HG02759 (cell line): Measurements from ENCODE around the gene FDX1.
"Not testable (repeated sequence)": the region's sequence is repeated elsewhere in the genome, so short reads cannot be mapped to it uniquely, and the experiment has no call there.

Experiments used
- ATAC-seq: cut with Tn5 transposase; IDR thresholded peaks from one replicate; pipeline ENCODE4 v1.9.1; 2021; ENCODE audit warnings: mild to moderate bottlenecking, moderate library complexity; ENCODE audit not compliant: unreplicated experiment

FDX1 gene, protein sequence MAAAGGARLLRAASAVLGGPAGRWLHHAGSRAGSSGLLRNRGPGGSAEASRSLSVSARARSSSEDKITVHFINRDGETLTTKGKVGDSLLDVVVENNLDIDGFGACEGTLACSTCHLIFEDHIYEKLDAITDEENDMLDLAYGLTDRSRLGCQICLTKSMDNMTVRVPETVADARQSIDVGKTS

GRCh38 chr11:110429731-110430266 lies at the start of gene FDX1:
TSS of gene FDX1 (plus strand) at chr11:110429948. CDS start at chr11:110430121, 173 bp downstream.
- peak; percentile 88 for ATAC-seq

DNA sequence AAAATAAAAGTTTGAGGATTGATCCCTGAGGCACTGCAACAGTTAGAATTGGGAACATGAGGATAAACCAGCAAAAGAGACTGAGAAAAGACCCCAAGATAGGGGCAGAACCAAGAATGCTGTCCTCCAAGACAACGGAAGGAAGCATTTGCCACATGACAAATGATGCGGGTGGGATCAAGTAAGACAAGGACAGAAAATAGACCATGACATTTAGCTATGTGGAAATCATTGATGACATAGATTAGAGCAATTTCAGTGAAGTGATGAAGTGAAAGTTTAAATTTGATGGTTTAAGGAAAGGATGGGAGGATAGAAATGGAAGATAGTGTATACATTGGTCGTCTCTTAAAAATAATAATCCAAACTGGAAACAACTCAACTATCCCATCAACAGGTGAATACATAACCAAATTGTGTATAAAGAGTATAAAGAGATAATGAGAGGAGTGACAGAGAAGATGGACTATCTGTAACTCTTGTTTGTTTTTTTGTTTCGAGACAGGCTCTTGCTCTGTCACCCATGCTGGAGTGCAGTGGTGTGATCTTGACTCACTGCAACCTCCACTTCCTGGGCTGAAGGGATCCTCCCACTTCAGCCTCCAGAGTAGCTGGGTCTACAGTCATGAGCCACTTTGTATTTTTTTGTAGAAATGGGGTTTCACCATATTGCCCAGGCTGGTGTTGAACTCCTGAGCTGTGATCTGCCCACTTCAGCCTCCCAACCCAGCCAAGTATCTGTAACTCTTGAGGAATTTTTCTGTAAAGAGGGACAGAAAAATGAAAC lies 48.7 kb upstream of the FDX1 start:
- ATAC-seq, result no peak

- ATAC-seq, result not testable (repeated sequence)
Observed at GRCh38 chr11:110388231-110388630, 41.5 kb upstream of the FDX1 start.

GRCh38 chr11:110389965-110390364 lies 39.8 kb upstream of the FDX1 start:
- ATAC-seq, result no peak

DNA sequence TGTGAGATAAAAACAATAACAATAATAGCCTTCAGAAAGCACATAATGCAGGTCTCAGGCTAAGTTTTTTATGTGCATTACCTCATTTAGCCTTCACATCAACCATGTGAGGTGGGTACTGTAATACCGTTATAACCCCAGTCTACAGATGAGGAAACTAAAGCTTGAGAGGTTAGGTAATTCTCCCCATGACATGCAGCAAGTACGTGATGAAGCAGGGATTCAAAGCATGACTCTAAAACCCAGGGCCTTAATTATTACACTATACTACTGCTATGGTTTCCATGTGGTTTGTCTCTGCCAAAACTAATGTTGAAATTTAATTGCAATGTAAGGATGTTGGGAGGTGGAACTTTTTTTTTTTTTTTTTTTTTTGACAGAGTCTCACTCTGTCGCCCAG lies 37.7 kb upstream of the FDX1 start:
- no peak for ATAC-seq

DNA sequence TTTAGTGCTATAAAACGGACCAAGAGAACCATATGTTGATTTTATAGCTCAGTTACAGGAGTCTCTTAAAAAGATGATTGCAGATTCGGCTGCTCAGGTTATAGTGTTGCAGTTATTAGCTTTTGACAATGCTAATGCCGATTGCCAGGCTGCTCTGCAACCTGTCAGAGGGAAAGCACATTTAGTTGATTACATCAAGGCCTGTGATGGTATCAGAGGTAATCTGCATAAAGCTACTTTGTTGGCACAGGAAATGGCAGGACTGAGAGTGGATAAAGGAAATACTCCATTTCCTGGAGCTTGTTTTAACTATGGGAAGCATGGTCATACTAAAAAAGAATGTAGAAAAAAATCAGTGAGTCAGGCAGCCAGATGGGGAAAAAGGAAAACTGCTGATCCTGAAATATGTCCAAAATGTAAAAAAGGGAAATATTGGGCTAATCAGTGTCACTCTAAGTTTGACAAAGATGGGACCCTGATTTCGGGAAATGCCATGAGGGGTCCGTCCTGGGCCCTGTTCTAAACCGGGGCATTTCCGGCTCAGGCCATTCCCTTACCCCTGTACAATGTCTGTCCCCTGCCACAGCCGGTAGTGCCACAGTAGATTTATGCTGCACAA lies 32.0 kb upstream of the FDX1 start:
- not testable (repeated sequence) for ATAC-seq

- not testable (repeated sequence) for ATAC-seq
Observed at GRCh38 chr11:110403585-110403984, 26.2 kb upstream of the FDX1 start.

DNA sequence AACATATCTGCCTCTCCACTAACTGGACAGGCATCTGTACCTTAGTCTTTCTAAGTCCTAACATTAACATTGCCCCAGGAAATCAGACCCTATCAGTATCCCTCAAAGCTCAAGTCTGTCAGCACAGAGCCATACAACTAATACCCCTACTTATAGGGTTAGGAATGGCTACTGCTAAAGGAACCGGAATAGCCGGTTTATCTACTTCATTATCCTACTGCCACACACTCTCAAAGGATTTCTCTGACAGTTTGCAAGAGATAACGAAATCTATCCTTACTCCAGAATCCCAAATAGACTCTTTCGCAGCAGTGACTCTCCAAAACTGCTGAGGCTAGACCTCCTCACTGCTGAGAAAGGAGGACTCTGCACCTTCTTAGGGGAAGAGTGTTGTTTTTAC lies 24.1 kb upstream of the FDX1 start:
- not testable (repeated sequence) for ATAC-seq

GRCh38 chr11:110407315-110407714 lies 22.4 kb upstream of the FDX1 start:
- ATAC-seq, result no peak

GRCh38 chr11:110409174-110409573 lies 20.6 kb upstream of the FDX1 start:
- ATAC-seq, result no peak

DNA sequence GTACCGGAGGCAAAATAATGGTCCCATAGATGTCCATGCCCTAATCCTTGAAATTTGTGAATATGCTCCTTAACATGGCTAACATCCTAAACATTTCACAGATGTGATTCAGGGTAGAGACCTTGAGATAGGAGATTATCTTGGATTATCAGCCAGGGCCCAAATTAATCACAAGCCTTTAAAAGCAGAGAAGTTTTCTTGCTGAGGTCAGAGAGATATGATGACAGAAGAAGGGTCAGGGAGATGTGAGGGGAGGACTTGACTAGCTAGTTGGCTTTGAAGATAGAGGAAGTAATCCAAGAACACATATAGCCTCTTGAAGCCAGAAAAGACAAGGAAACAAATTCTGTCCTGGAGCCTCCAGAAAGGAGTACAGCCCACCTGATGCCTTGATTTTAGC lies 19.1 kb upstream of the FDX1 start:
- no peak for ATAC-seq

DNA sequence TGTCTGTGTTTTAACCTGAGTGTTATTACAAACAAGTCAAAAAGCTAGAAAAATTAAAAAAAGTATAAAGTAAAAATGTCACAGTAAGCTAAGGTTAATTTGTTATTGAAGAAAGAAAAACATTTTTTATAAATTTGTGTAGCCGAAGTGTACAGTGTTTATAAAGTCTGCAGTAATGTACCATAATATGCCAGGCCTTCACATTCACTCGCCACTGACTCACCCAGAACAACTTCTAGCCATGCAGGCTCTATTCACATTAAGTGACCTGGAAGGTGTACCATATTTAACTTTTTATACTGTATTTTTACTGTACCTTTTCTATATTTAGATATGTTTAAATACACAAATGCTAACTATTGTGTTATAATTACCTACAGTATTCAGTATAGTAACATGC lies 14.7 kb upstream of the FDX1 start:
- no peak for ATAC-seq

DNA sequence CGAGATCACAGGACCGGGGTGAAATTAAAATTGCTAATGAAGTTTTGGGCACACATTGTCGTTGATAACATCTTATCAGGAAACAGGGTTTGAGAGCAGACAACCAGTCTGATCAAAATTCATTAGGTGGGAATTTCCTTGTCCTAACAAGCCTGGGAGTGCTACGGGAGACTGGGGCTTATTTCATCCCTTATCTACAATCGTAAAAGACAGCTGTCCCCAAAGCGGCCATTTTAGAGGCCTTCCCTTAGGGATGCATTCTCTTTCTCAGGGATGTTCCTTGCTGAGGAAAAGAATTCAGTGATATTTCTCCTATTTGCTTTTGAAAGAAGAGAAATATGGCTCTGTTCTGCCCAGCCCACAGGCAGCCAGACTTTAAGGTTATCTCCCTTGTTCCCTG lies 8.1 kb upstream of the FDX1 start:
- not testable (repeated sequence) for ATAC-seq

DNA sequence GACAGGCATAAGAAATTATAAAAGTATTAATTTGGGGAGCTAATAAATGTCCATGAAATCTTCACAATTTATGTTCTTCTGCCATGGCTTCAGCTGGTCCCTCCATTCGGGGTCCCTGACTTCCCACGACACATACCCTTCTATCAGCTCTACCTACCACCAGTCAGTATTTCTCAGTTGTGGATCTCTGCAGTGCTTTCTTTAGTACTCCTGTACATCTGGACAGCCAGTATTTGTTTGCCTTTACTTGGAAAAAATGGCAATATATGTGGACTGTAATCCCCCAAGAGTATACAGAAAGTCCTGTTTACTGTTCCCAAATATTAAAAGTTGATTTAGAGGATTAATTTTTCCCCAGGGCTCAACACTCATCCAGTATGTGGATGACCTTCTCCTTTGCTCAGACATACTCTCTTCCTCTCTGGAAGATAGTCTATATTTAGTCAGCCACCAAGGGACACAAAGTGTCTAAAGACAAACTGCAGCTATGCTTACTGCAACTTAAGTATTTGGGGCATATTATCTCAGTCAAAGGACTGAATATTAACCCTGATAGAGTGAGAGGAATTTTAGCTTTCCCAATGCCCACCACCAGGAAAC lies 7.3 kb upstream of the FDX1 start:
- ATAC-seq, result no peak

DNA sequence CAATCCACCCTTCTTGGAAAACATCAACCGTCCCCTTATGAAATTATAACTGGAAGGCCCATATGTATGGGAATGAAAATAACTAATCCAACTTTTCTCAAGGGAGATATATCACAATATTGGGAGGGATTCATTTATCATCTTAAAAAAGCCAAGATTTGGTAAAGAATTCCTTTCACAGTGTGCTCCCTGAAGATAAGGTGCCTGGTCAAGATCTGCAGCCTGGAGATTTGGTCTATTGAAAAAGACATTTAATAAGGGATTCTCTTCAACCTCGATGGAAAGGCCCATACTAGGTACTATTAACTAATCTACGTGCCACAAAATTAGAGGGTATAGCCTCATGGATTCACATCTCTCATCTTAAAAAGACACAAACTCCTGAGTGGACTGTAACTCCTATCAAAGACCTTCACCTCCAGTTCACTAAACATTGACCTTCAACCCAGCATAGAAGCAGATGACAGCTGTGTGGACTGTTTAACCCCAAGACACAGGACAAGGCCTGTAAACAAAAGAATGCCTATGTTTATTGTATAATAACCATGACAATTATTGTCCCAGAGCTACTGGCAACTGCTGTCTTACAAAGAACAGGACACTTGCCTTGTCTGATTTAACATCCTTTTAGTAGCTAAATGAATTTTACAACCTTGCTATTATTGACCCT lies 4.8 kb upstream of the FDX1 start:
- no peak for ATAC-seq

DNA sequence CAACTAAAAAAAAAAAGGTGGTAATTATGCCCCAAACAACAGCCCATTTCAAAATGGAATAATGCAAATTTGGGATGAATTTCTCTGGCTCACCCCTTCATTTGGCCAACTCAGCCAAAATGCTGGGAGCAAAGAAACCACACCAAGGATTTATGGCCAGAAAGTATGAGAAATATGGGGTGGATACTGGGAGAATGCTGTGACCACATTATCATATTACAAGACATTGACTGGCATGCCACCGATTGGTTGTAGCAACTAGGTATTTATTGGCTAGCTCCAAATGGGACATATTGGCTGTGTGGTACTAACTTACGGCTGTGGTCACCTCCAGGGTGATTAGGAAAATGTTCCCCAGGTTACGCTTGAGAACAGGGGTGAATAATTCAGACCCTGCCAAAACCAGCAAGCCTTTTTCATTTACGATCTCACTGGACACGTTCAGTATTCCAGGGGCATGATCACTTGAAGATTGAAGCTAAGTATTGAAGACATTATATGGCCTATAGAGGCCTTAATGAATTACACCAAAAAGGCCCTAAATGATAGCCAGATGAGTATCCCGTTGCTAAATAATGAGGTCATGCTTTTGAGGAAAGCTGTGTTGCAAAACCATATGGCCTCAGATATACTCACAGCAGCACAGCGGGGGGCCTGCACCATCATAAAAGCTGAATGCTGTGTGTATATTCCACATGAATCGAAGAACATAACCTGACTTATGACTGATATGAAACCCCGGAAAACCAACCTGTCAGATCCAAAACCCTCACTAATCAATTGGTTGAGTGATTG lies 3.8 kb upstream of the FDX1 start:
- ATAC-seq, result no peak

GRCh38 chr11:110428040-110428439 lies 1.7 kb upstream of the FDX1 start:
- ATAC-seq, result no peak

- ATAC-seq, result no peak
Observed at GRCh38 chr11:110428956-110429730, 605 bp upstream of the FDX1 start.
